Progenitor cell of endocrine pancreas (in vitro differentiated cells): ENCODE data around the gene C6orf118. TPM values are rescaled to one million over a fixed set of nuclear protein-coding genes. Genes with fewer than 3 reads are reported as not detected.

Source experiments
- DNase-seq: peaks from one replicate; pipeline ENCODE4 v3.0.0; 2021; ENCODE audit warnings: low spot score; ENCODE audit not compliant: unreplicated experiment
- H3K27ac Mint-ChIP-seq: 2 replicates; pipeline ENCODE4 v1.8.0; 2021; ENCODE audit warnings: mild to moderate bottlenecking, moderate library complexity, mixed read lengths
- H3K27me3 Mint-ChIP-seq: 2 replicates; pipeline ENCODE4 v1.8.0; 2021; ENCODE audit warnings: mixed read lengths
- H3K36me3 Mint-ChIP-seq: 2 replicates; pipeline ENCODE4 v1.8.0; 2022; ENCODE audit warnings: mixed read lengths; ENCODE audit not compliant: insufficient read depth
- H3K4me1 Mint-ChIP-seq: 2 replicates; pipeline ENCODE4 v1.8.0; 2021; ENCODE audit warnings: low read depth, mixed read lengths
- H3K4me3 Mint-ChIP-seq: 2 replicates; pipeline ENCODE4 v1.8.0; 2021; ENCODE audit warnings: low read depth, mild to moderate bottlenecking, moderate library complexity, mixed read lengths
- H3K9me3 Mint-ChIP-seq: 2 replicates; pipeline ENCODE4 v1.8.0; 2021; ENCODE audit warnings: low read depth, mixed read lengths
- CTCF ChIP-seq: fragments of 200-600 bp; sonication (generic); IDR thresholded peaks from one replicate; pipeline ENCODE4 v1.5.0; 2021; ENCODE audit warnings: antibody characterized with exemption, mild to moderate bottlenecking; ENCODE audit not compliant: unreplicated experiment
- long read RNA-seq: library from polyadenylated mRNA; unstranded; transcript quantifications from one replicate; pipeline ENCODE4 v2.0.0, GENCODE V29; 2020
- total RNA-seq: library from RNA; stranded (reverse); gene quantifications from 2 replicates; pipeline ENCODE4 v1.2.1, GENCODE V29; 2021

Gene C6orf118
- 1.7 and 1.9 TPM in 2 replicates for total RNA-seq
- long read RNA-seq, partial matches to known transcripts, result 1 of 3 reads
- long read RNA-seq, other reads (novel, unspliced or antisense), result 2 of 3 reads

- peaks cover 22% of the 10 kb centered on the region for H3K27me3 Mint-ChIP-seq
- H3K36me3 Mint-ChIP-seq, result no peaks in the 10 kb centered on the region
- H3K27ac Mint-ChIP-seq, result peak within 1 kb of the TSS; percentile 87
- H3K4me3 Mint-ChIP-seq, result peak within 1 kb of the TSS; percentile 81
- peaks cover 6% of the 10 kb centered on the region for H3K4me1 Mint-ChIP-seq
- TF ChIP-seq CTCF, result no peak
- no peaks in the 10 kb centered on the region for H3K9me3 Mint-ChIP-seq
- DNase-seq, result peak; percentile 51
Measured at GRCh38 chr6:165308926-165309731, at the start of gene C6orf118. Gene C6orf118 (minus strand): TSS chr6:165309605. CDS start chr6:165309586, 19 bp downstream.

GRCh38 chr6:165345700-165346099 is 36.3 kb upstream of the C6orf118 start:
- no peak for DNase-seq
- Mint-ChIP-seq H3K9me3 (peaks cover 10% of the 10 kb centered on the region), H3K27ac (no peak overlapping the region), H3K4me1 (peaks cover 3% of the 10 kb centered on the region), H3K27me3 (no peaks in the 10 kb centered on the region), H3K36me3 (peaks cover 24% of the 10 kb centered on the region), H3K4me3 (no peak overlapping the region)
- TF ChIP-seq CTCF, result no peak

GRCh38 chr6:165340532-165340931 is 31.1 kb upstream of the C6orf118 start:
- Mint-ChIP-seq H3K27ac (no peak overlapping the region), H3K36me3 (peaks cover 13% of the 10 kb centered on the region), H3K27me3 (no peaks in the 10 kb centered on the region), H3K4me1 (no peaks in the 10 kb centered on the region), H3K9me3 (no peaks in the 10 kb centered on the region), H3K4me3 (no peak overlapping the region)
- no peak for TF ChIP-seq CTCF
- no peak for DNase-seq

- Mint-ChIP-seq H3K27me3 (no peaks in the 10 kb centered on the region), H3K36me3 (peaks cover 4% of the 10 kb centered on the region), H3K4me1 (peaks cover 7% of the 10 kb centered on the region), H3K9me3 (peaks cover 15% of the 10 kb centered on the region), H3K27ac (no peak overlapping the region), H3K4me3 (no peak overlapping the region)
- no peak for DNase-seq
- TF ChIP-seq CTCF, result no peak
Measured at GRCh38 chr6:165325609-165326008, 16.2 kb upstream of the C6orf118 start.

- no peak for TF ChIP-seq CTCF
- Mint-ChIP-seq H3K27ac (no peak overlapping the region), H3K4me3 (no peak overlapping the region), H3K27me3 (no peaks in the 10 kb centered on the region), H3K4me1 (peaks cover 3% of the 10 kb centered on the region), H3K36me3 (peaks cover 4% of the 10 kb centered on the region), H3K9me3 (peaks cover 23% of the 10 kb centered on the region)
- DNase-seq, result no peak
Measured at GRCh38 chr6:165321555-165322145, 12.2 kb upstream of the C6orf118 start.
